Parathyroid adenoma (tissue), 2 donors: ENCODE data around the gene TSPOAP1.

Source experiments
- H2AFZ ChIP-seq: fragments of 300-600 bp; sonication (generic); one replicate; pipeline ENCODE4 v1.7.0; 2017; ENCODE audit warnings: antibody characterized with exemption, mild to moderate bottlenecking
- H3K27ac ChIP-seq: fragments of 300-600 bp; sonication (generic); one replicate; pipeline ENCODE4 v1.7.0; 2017
- H3K27me3 ChIP-seq: fragments of 300-600 bp; sonication (generic); one replicate; pipeline ENCODE4 v1.7.0; 2017; ENCODE audit warnings: low read length; ENCODE audit not compliant: control insufficient read depth, insufficient read depth
- H3K36me3 ChIP-seq: fragments of 300-600 bp; sonication (generic); one replicate; pipeline ENCODE4 v1.7.0; 2017; ENCODE audit warnings: low read length; ENCODE audit not compliant: control insufficient read depth, insufficient read depth
- H3K4me1 ChIP-seq: fragments of 300-600 bp; sonication (generic); one replicate; pipeline ENCODE4 v1.7.0; 2017; ENCODE audit warnings: control low read depth
- H3K4me2 ChIP-seq: fragments of 300-600 bp; sonication (generic); one replicate; pipeline ENCODE4 v1.7.0; 2017; ENCODE audit warnings: low read length
- H3K4me3 ChIP-seq: fragments of 300-600 bp; sonication (generic); one replicate; pipeline ENCODE4 v1.7.0; 2017; ENCODE audit warnings: low read depth, low read length
- H3K79me2 ChIP-seq: fragments of 300-600 bp; sonication (generic); one replicate; pipeline ENCODE4 v1.7.0; 2017; ENCODE audit warnings: control low read depth
- H3K9ac ChIP-seq: fragments of 300-600 bp; sonication (generic); one replicate; pipeline ENCODE4 v1.7.0; 2017; ENCODE audit warnings: mild to moderate bottlenecking
- H3K9me3 ChIP-seq: fragments of 300-600 bp; sonication (generic); one replicate; pipeline ENCODE4 v1.7.0; 2017; ENCODE audit warnings: low read length; ENCODE audit not compliant: control insufficient read depth
- TF ChIP-seq, protein P1 (sequence below): fragments of 300-600 bp; sonication (generic); IDR thresholded peaks from one replicate; pipeline ENCODE4 v1.7.0; 2017; ENCODE audit warnings: antibody characterized with exemption, mild to moderate bottlenecking
- donor health status: primary hyperparathyroidism.

TSPOAP1 gene

DNA sequence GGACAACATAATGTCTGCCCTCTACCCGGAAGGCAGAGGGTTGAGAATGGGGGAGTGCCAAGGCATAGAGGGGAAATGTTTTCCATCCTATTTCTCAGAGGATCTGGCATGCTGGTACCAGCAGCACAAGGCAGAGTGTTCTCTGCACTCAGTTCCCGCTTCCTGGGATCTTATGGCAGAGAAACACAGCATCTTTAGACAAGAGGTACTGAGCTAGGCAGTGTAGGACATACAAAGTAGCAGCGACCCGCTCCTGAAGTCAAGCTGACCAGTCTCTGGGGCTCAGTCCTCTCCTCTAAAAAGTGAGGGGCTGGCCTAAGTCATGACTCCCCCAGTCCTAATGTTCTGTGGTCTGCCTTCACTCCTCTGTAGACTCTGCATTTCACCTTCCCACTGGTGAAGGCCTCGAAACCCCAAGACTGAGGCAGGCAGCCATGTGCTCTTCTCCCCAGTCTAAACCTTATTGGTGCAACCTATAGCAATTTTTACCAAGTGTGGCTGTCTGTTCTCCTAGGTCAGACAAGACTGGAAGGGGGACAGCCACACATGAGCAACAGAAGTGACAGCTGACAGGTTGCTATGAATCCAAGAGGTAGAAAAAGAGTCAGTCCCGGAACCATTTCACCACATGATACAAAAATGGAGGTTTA is 11.3 kb upstream of the TSPOAP1 start:
- Histone ChIP-seq H2AFZ (no peak overlapping the region), H3K27me3 (no peaks in the 10 kb centered on the region), H3K9ac (no peak overlapping the region), H3K27ac (peak overlapping the region; percentile 24), H3K4me2 (no peak overlapping the region), H3K4me3 (no peak overlapping the region), H3K4me1 (no peaks in the 10 kb centered on the region), H3K79me2 (no peaks in the 10 kb centered on the region), H3K36me3 (no peaks in the 10 kb centered on the region), H3K9me3 (no peaks in the 10 kb centered on the region)
- TF ChIP-seq, protein P1, sequence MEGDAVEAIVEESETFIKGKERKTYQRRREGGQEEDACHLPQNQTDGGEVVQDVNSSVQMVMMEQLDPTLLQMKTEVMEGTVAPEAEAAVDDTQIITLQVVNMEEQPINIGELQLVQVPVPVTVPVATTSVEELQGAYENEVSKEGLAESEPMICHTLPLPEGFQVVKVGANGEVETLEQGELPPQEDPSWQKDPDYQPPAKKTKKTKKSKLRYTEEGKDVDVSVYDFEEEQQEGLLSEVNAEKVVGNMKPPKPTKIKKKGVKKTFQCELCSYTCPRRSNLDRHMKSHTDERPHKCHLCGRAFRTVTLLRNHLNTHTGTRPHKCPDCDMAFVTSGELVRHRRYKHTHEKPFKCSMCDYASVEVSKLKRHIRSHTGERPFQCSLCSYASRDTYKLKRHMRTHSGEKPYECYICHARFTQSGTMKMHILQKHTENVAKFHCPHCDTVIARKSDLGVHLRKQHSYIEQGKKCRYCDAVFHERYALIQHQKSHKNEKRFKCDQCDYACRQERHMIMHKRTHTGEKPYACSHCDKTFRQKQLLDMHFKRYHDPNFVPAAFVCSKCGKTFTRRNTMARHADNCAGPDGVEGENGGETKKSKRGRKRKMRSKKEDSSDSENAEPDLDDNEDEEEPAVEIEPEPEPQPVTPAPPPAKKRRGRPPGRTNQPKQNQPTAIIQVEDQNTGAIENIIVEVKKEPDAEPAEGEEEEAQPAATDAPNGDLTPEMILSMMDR, result no peak

DNA sequence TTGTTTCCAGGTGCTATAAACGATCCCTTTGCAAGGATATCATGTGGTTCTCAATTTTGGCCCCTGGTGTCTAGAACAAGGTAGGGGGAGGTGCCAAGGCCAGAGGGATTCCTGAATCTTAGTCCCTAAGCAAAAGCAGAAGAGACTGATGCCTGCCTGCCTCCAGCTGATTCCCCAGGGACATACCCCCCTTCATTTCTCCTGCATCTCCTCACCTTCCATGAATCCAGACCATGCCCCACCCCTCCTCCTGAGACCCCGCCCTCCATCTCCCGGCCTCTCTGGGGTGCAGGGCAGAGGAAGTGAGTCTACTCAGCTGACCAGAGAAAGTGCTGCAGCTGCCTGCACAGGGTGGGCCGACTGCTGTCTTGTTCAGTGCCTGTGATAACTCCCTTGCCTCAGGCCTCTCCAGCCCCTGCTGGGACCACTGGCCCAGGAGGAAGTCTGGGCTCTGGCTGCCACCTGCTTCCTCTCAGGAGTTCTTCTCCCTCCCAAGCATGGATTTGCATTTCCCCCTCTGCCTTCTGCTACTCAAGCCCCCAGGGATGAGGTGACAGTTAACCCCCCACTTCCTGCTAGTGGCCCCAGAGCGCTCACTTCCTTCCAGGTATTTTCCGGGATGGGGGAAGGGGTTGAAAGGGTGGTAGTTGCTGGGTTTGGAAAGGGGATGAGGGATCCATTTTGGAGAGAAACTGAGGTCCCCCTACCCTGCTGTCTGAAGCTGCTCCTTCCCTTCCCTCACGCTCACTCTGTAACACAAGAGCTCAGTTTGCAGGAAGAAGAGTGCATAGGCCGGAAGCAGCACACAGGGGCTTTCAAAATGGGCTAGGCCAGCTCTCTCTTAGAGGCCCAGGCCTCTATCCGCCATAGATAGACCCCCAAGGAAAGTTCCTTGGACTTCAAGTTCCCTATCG is 10.5 kb upstream of the TSPOAP1 start:
- no peaks in the 10 kb centered on the region for H3K4me1 ChIP-seq

DNA sequence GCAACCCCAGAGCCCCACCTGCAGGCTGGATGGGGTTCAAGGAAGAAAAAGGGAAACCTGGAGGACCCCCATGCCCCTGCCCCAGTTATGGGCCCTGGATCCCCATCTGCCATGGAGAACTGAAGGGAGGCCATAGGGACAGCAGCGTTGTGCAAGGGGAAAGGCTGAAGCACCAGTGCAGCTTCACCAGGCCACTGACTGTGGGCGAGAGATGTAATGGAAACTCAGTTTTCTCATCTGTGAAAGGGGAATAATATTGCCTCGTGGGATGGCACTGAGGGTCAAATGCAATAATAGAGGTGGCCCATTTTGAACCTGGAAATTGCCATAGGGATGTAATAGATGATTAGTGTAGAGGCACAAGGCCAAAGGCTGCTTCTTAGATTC is 9.9 kb upstream of the TSPOAP1 start:
- Histone ChIP-seq H3K9me3 (no peaks in the 10 kb centered on the region), H3K9ac (no peak overlapping the region), H3K4me2 (no peak overlapping the region), H3K36me3 (no peaks in the 10 kb centered on the region), H3K27ac (peak overlapping the region; percentile 32), H2AFZ (no peak overlapping the region), H3K4me3 (no peak overlapping the region), H3K27me3 (no peaks in the 10 kb centered on the region), H3K79me2 (no peaks in the 10 kb centered on the region), H3K4me1 (no peaks in the 10 kb centered on the region)
- TF ChIP-seq, protein P1, result no peak

More for the DNA sequence above, 10.5 kb upstream of the TSPOAP1 start:
- no peaks in the 10 kb centered on the region for H3K79me2 ChIP-seq
- H3K4me2 ChIP-seq, result no peak overlapping the region
- no peaks in the 10 kb centered on the region for H3K9me3 ChIP-seq
- no peak overlapping the region for H2AFZ ChIP-seq
- no peaks in the 10 kb centered on the region for H3K36me3 ChIP-seq
- peak overlapping the region; percentile 5 for H3K4me3 ChIP-seq
- H3K27ac ChIP-seq, result peak overlapping the region; percentile 24
- no peak overlapping the region for H3K9ac ChIP-seq
- TF ChIP-seq, protein P1, result no peak
- H3K27me3 ChIP-seq, result no peaks in the 10 kb centered on the region

DNA sequence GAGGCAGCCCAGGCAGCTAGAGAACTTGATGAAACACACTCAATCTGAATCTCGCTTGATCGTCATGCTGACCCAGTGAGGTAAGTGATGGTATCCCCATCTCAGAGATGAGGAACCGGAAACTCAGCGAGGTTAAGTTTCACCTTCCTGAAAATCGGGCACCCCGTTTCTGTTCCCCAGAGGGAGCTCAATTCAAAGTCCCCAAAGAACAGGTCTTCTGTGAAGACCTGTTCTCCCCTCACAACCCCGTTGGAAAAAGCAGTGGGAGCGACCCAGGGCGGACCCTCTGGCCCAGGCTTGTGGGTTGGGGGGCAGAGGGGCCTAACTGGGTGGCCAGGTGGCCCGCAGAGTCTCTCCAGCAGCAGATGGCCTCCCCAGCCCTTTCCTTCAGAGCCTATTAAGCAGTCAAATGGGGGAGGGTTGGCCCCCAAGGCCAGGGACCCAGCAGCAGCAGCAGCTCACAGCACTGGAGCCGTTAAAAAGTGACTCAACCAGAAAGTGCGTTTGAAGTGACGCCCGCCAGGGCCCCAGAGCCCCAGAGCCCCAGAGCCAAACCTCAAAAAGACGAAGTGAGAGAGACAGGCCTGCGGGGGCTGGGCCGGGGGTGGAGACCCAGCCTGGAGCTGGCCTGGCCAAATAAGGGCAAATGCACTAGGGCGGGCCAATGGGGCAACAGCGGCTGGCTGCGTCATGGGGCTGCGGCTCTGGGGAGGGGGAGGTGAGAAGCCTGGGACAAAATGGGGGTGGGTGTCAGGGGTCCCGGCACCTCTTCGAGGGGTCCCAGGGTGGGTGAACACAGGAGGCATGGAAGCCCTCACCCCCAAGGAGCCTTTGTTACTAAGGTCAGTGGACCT is 9.2 kb upstream of the TSPOAP1 start:
- Histone ChIP-seq H3K27ac (peak overlapping the region; percentile 63), H3K4me2 (no peak overlapping the region), H2AFZ (no peak overlapping the region), H3K27me3 (no peaks in the 10 kb centered on the region), H3K9ac (no peak overlapping the region), H3K79me2 (no peaks in the 10 kb centered on the region), H3K4me1 (no peaks in the 10 kb centered on the region), H3K36me3 (no peaks in the 10 kb centered on the region), H3K9me3 (no peaks in the 10 kb centered on the region), H3K4me3 (no peak overlapping the region)
- TF ChIP-seq, protein P1, result no peak
